GM20000 (cell line): Measurements from ENCODE around the gene RHOT2.
A peak's percentile ranks its signal among the peaks of the same experiment; 100 is the strongest.

Source experiments
- DNase-seq: peaks from one replicate; pipeline ENCODE4 v3.0.0; 2012; ENCODE audit warnings: low spot score
- TF ChIP-seq, protein P1 (sequence below): IDR thresholded peaks from 2 replicates; pipeline ENCODE4 v1.5.1; 2012; ENCODE audit warnings: mild to moderate bottlenecking, control low read depth; ENCODE audit errors: extremely low read depth, missing control alignments

Gene RHOT2

DNA sequence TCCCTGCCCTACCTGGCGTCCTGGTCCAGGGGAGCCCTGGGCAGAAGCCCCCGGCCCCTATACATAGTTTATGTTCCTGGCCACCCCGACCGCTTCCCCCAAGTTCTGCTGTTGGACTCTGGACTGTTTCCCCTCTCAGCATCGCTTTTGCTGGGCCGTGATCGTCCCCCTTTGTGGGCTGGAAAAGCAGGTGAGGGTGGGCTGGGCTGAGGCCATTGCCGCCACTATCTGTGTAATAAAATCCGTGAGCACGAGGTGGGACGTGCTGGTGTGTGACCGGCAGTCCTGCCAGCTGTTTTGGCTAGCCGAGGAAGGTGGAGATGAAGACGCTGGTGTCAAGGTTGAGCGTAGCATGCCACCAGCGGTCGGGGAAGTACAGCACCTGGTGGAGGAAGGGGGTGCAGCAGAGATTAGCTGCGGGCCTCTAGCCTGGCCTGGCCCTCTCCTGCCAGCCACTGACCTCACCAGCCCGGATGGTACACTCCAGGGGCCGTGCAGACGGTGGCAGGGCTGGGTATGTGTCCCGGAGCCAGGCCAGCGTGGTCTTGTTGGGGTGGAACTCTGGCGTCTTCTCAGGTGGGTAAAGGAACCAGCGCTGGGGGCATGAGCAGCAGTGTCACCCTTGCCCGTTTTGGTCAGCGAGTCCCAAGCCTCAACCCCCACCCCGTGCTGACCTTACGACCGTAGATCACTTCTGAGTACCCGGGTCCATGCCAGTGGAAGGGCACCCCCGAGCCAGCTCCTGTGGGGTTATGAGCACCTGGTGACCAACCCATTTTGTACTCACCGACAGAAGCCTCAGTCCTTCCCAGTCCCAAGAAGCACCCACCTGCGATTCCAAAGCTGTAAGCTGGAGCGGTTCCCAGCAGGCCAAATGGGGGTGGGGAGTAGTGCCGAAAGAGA, 14.8 kb downstream of the RHOT2 start:
- TF ChIP-seq, protein P1, sequence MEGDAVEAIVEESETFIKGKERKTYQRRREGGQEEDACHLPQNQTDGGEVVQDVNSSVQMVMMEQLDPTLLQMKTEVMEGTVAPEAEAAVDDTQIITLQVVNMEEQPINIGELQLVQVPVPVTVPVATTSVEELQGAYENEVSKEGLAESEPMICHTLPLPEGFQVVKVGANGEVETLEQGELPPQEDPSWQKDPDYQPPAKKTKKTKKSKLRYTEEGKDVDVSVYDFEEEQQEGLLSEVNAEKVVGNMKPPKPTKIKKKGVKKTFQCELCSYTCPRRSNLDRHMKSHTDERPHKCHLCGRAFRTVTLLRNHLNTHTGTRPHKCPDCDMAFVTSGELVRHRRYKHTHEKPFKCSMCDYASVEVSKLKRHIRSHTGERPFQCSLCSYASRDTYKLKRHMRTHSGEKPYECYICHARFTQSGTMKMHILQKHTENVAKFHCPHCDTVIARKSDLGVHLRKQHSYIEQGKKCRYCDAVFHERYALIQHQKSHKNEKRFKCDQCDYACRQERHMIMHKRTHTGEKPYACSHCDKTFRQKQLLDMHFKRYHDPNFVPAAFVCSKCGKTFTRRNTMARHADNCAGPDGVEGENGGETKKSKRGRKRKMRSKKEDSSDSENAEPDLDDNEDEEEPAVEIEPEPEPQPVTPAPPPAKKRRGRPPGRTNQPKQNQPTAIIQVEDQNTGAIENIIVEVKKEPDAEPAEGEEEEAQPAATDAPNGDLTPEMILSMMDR: no peak
- no peak for DNase-seq

DNA sequence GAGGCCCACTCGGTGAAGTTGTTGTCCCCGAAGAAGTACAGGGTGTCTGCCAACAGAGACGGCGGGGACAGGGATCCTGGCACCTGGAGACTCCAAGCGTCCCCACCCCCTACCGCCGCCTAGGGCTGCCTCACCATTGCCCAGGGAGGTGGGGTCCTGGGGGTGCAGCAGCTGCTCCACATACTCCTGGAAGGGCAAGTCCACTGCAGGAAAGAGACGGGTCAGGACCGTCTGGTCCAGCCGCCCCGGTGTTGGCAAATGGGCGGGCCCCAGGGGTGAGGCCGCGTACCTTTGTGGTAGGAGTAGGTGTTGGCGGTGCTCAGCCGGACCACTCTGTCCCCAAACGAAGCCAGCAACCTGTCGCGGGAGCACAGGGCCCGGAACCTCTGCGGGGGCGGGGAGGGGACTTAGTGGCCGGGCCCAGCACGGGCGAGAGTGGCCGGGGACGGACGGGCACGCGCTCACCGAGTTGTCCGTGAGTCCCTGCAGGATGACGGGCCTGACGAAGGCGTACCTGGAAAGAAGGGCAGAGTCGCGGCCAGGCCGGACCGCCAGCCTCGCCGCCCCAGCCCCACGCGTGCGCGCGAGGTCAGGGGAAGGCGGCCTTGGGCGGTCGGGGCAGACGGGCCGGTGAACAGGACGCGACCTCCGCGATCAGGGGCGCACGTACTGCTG, 15.6 kb downstream of the RHOT2 start:
- peak; percentile 26 for DNase-seq

DNA sequence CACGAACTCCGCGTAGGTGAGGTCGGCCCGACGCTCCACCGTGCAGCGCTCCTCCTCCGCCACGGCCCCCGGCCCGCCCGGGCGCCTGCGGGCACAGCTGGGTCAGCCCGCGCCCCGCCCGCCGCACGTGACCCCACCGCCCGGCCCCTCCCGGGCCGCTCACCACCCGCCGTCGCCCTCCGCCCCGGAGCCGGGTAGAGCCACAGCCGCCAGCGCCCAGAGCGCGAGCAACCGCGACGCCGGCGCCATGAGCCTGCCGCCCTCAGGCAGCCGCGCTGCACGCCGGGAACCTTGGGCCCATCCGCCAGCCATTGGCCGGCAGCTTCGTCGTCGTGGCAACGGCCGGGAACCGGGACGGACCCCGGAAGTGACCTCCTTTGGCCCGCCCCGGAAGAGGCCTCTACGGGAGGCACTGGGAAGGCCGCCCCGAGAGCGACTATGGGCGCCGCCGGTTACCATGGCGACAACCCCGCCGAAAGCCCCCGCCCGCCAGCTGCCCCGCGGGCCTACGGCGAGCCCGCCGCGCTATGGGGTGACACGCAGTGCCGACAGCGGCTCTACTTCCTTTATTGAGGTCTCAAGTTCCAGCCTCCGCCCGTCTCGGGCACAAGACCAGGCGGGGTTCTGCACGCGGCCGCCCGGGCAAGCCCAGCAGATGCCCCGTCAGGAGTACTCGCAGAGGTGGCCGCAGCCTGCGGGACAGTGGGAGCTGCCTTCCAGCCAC, 16.3 kb downstream of the RHOT2 start, which contains the start of gene JMJD8:
JMJD8 (minus strand) TSS at position 264 of the 724 bp plus-strand sequence; CDS start at position 249, 15 bp downstream.
- peak; percentile 99 for DNase-seq
- TF ChIP-seq, protein P1: no peak

More for the DNA sequence above, 15.6 kb downstream of the RHOT2 start:
- TF ChIP-seq, protein P1: no peak

DNA sequence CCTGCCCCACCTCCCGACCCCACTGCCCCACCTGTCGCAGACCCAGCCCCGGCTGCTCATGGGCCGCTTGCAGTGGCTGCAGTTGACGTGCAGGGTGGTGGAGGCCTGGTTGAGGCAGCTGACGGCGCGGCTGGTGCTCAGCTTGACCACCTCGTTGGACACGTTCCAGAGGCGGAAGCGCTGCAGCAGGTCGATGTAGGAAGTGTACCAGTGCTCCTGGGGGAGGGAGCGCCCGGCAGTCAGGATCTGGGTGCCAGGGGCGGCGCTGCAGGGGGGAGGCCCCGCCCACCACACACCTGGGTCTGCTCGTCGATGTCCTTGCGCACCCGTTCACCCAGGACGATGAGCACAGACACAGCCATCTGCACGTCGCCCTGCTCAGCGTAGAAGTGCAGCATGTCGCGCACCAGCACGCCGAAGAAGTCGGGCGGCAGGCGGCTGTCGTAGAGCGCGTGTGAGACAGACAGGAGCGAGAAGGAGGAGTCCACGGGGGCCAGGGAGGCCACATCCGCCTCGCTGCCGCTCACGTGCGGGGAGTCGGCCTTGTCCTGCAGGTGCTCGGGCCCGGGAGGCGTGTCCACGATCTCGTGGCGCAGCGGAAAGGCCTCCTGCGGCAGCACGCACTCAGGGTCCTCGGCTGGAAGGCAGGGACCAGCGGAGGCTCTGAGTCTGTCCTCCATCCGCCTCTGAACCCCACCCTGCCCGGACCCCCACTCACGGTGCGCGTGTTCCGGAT, 17.2 kb downstream of the RHOT2 start:
- TF ChIP-seq, protein P1: no peak
- no peak for DNase-seq

DNA sequence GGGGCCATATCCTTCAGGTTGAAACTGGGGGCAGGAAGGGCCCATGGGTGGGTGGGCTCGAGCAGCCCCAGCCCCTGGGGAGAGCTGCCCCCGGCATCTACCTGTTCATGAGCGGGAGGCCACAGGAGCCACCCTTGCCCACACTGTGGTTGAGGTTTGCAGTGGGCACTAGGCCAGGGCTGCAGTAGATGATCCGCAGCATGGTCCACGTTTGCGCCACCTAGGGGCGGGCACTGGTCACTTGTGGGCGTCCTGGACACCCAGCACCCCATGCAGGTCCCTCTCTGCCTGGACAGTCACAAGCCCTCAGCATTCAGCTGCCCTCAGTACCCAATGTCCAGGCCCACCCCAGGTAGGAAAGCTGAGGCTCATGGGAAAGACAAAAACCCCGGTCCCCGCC, 18.0 kb downstream of the RHOT2 start:
- TF ChIP-seq, protein P1: no peak
- DNase-seq: peak; percentile 29

DNA sequence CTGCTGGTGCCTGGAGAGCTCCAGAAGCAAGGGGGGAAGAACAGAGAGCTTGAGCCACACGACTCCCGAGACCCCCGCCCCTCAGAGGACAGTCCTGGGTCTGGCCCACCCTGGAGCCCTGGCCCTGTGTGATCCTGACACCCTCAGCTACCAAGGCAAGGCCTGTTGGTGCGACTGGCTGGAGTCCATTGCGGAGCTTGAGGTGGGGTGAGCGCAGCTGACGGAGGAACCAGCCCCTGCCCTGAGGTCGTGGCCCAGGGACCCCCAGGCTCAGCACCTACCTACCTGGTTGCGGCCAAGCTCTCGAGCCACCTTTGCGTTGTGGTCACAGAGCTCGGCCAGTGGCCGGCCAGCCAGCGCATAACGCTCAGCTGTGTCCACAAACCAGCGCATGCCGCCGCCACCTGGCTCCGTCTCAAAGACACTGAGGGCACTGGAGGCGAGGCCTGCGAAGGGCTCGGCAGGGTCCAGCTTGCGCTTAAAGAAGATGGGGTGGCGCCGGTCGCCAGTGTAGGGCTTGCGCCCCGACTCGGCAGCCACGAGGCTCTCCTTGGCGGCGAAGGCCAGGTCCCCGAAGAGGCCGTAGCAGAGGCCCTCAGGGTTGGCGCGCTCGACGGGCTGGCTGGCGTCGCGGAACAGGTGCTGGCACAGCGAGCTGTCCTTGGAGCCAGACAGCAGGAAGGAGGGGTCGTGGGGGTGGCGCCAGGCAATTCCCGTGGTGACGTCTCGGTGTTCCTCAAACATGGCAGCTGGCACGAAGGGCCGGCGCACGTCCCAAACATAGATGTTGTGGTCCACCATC, 18.7 kb downstream of the RHOT2 start:
- no peak for DNase-seq
- TF ChIP-seq, protein P1: no peak
